ENCODE results near the gene TRIM29. TPM values are rescaled to one million over a fixed set of nuclear protein-coding genes. Genes with fewer than 3 reads are reported as not detected.
A peak's percentile ranks its signal among the peaks of the same experiment; 100 is the strongest.

Gene TRIM29
- total and polyA plus RNA-seq, 3 experiments from 2014 or later, result not detected

DNA sequence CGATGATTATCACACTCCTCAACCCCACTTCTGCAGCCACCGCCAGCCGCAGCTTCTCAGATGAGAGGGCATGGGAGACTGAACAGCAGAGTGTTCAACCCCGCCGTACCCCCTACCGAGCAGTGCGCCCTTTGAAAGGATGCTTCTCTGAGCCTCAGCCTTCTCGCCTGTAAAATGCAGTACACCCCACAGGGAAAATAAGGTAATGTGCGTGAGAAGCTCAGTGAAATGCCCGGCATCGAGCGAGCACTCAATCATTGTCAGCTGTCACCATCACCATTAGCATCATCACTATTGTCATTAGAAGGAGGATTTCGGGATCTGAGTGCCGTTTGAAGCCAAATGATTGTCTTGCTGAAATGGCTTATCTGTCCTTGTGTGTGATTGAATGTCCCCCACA lies 13.6 kb downstream of the TRIM29 start:
- no peaks in the 10 kb centered on the region for H3K4me1 Mint-ChIP-seq
- Histone ChIP-seq H3K9me3 (ENCODE audit: low read length) (no peaks in the 10 kb centered on the region), H3K27me3 (ENCODE audit: insufficient read depth, low read length, poor library complexity, severe bottlenecking) (no peaks in the 10 kb centered on the region), H3K4me3 (ENCODE audit: low read length) (no peak overlapping the region), H3K36me3 (ENCODE audit: insufficient read depth, low read length) (no peaks in the 10 kb centered on the region), H3K27ac (ENCODE audit: low read depth, low read length) (no peak overlapping the region), H3K4me1 (ENCODE audit: insufficient read depth, low read length) (no peaks in the 10 kb centered on the region)
- ChIA-PET POLR2A (no interaction called here), CTCF (no interaction called here)
- no peak overlapping the region for H3K27ac Mint-ChIP-seq
- no peaks in the 10 kb centered on the region for H3K36me3 Mint-ChIP-seq
- peaks cover 0 to 4% of the 10 kb centered on the region in 2 donors for H3K27me3 Mint-ChIP-seq
- H3K9me3 Mint-ChIP-seq, result no peaks in the 10 kb centered on the region
- no peak overlapping the region for H3K4me3 Mint-ChIP-seq
- DNase-seq, result no peak

DNA sequence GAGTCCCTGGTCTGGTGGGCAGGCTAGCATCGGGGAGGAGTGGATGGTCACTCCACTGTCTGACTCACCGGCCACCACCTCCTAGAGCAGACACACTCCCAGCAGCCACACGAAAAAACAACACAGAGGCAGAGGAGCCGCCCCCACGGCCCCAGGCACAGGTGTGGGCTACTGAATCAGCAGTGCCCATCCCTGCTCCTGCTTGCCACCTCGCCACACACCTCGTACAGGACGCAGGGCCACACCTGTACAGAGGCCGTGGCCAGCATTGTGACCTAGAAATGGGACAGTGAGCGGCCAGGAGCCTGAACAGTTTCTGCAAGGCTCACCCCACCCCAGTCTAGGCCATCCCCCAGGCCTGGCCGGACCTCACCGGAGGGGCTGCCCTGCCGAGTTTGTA lies 14.0 kb downstream of the TRIM29 start:
- no peaks in the 10 kb centered on the region for H3K9me3 Mint-ChIP-seq
- H3K27ac Mint-ChIP-seq, result no peak overlapping the region
- Histone ChIP-seq H3K27me3 (ENCODE audit: insufficient read depth, low read length, poor library complexity, severe bottlenecking) (no peaks in the 10 kb centered on the region), H3K36me3 (ENCODE audit: insufficient read depth, low read length) (no peaks in the 10 kb centered on the region), H3K4me3 (ENCODE audit: low read length) (no peak overlapping the region), H3K9me3 (ENCODE audit: low read length) (no peaks in the 10 kb centered on the region), H3K4me1 (ENCODE audit: insufficient read depth, low read length) (no peaks in the 10 kb centered on the region), H3K27ac (ENCODE audit: low read depth, low read length) (no peak overlapping the region)
- no peak overlapping the region for H3K4me3 Mint-ChIP-seq
- DNase-seq, result no peak
- no peaks in the 10 kb centered on the region for H3K36me3 Mint-ChIP-seq
- H3K27me3 Mint-ChIP-seq, result peaks cover 0 to 4% of the 10 kb centered on the region in 2 donors
- ChIA-PET CTCF (no interaction called here), POLR2A (no interaction called here)
- H3K4me1 Mint-ChIP-seq, result no peaks in the 10 kb centered on the region

DNA sequence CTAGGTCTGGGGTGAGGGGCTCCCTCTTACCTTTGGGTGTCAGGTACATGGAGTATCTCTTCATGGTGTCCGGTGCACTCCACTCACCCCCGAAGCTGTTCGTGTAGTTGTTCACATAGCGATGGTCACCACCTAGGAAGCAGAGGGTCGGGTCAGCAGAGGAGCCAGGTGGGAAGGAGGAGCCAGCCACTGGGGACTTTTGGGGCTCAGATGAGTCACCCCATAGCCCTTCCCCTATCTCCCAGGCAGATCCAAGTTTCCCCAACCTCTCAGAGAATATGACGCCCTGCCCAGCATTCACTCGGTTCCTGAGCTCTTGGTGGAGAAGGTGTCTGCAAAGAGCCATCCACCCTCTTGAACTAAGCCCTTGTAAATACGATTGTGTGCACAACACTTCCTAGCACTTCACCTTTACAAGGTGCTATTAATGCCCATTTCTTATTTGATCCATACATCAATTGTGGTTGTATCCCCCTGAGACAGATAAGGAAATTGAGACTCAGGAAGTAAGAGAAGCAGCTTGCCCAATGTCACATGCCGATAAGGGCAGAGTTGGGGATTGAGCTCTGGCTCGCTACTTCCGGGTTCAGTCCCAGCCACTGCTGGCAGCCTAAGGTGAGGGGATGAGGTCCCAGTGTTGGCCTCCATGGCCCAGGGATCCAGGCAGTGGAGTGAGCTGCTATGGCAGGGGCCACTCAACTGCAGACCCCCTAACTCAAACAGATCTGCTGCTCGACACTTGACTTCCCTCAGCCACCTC lies 14.8 kb downstream of the TRIM29 start:
- Histone ChIP-seq H3K4me1 (ENCODE audit: insufficient read depth, low read length) (no peaks in the 10 kb centered on the region), H3K36me3 (ENCODE audit: insufficient read depth, low read length) (no peaks in the 10 kb centered on the region), H3K4me3 (ENCODE audit: low read length) (no peak overlapping the region), H3K27me3 (ENCODE audit: insufficient read depth, low read length, poor library complexity, severe bottlenecking) (no peaks in the 10 kb centered on the region), H3K9me3 (ENCODE audit: low read length) (no peaks in the 10 kb centered on the region), H3K27ac (ENCODE audit: low read depth, low read length) (no peak overlapping the region)
- CTCF ChIA-PET, result no interaction called here
- POLR2A ChIA-PET, result no interaction called here
- no peaks in the 10 kb centered on the region for H3K36me3 Mint-ChIP-seq
- H3K9me3 Mint-ChIP-seq, result no peaks in the 10 kb centered on the region
- no peak overlapping the region for H3K27ac Mint-ChIP-seq
- DNase-seq, result no peak
- H3K4me1 Mint-ChIP-seq, result no peaks in the 10 kb centered on the region
- H3K4me3 Mint-ChIP-seq, result no peak overlapping the region
- peaks cover 0 to 7% of the 10 kb centered on the region in 2 donors for H3K27me3 Mint-ChIP-seq

DNA sequence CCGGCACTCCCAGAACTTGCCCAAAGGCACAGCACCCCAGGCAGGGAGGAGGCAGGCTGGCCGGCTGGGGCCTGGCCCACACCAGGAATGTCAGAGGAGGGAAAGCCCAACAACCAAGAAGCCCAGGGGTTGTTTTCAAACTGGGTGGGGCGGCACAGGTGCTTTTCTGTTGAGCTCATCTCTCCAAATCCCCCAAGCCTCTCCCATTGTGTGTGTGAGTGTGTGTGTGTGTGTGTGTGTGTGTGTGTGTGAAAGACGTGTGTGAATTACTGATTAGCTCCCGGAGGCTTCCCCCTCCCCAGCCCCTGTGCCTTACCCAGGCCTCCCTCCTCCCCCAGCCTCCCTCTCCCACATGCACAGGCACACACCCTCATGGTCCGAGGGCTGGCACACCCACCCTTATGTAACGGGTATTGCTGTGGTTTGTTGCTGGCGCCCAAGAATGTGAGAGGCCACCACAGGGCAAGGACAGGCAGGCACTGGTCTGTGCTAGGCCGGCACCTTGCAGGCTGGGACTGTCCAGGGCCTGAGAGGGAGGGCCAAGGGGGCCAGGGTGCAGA lies 15.9 kb downstream of the TRIM29 start:
- ChIA-PET CTCF (no interaction called here), POLR2A (no interaction called here)
- H3K9me3 ChIP-seq (ENCODE audit: low read length), result no peaks in the 10 kb centered on the region
- no peaks in the 10 kb centered on the region for H3K9me3 Mint-ChIP-seq
- no peaks in the 10 kb centered on the region for H3K4me1 Mint-ChIP-seq
- H3K36me3 ChIP-seq (ENCODE audit: insufficient read depth, low read length), result no peaks in the 10 kb centered on the region
- H3K27me3 Mint-ChIP-seq, result peaks cover 0 to 7% of the 10 kb centered on the region in 2 donors
- DNase-seq, result no peak
- H3K4me3 ChIP-seq (ENCODE audit: low read length), result no peak overlapping the region
- H3K4me3 Mint-ChIP-seq, result no peak overlapping the region
- no peaks in the 10 kb centered on the region for H3K36me3 Mint-ChIP-seq
- H3K27me3 ChIP-seq (ENCODE audit: insufficient read depth, low read length, poor library complexity, severe bottlenecking), result no peaks in the 10 kb centered on the region
- H3K27ac Mint-ChIP-seq, result no peak overlapping the region
- H3K27ac ChIP-seq (ENCODE audit: low read depth, low read length), result no peak overlapping the region
- H3K4me1 ChIP-seq (ENCODE audit: insufficient read depth, low read length), result no peaks in the 10 kb centered on the region

DNA sequence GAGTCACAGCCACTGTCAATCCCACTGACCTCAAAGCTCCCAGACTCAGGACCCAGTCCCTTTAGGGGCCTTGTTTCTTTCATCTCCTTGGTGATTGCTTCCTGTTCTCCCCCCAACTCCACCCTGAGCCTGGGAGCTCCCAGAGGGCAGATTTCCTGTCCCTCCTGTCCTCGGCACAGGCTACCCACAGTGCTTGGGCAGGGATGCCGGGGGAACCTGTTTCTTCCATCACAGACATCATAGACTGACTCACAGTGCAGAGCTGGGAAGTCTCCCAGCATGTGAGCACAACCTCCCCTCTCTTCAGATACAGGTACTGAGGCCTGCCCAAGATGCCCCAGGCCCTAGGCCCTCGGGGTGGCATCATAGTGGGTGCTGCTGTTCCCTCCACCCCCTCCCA lies 16.6 kb downstream of the TRIM29 start:
- Mint-ChIP-seq H3K4me3 (no peak overlapping the region), H3K9me3 (no peaks in the 10 kb centered on the region), H3K27ac (no peak overlapping the region), H3K36me3 (no peaks in the 10 kb centered on the region), H3K27me3 (peaks cover 3 to 7% of the 10 kb centered on the region in 2 donors), H3K4me1 (no peaks in the 10 kb centered on the region)
- DNase-seq, result no peak
- CTCF ChIA-PET, result no interaction called here
- Histone ChIP-seq H3K4me3 (ENCODE audit: low read length) (no peak overlapping the region), H3K27me3 (ENCODE audit: insufficient read depth, low read length, poor library complexity, severe bottlenecking) (no peaks in the 10 kb centered on the region), H3K36me3 (ENCODE audit: insufficient read depth, low read length) (no peaks in the 10 kb centered on the region), H3K27ac (ENCODE audit: low read depth, low read length) (no peak overlapping the region), H3K9me3 (ENCODE audit: low read length) (no peaks in the 10 kb centered on the region), H3K4me1 (ENCODE audit: insufficient read depth, low read length) (no peaks in the 10 kb centered on the region)
- POLR2A ChIA-PET, result no interaction called here

DNA sequence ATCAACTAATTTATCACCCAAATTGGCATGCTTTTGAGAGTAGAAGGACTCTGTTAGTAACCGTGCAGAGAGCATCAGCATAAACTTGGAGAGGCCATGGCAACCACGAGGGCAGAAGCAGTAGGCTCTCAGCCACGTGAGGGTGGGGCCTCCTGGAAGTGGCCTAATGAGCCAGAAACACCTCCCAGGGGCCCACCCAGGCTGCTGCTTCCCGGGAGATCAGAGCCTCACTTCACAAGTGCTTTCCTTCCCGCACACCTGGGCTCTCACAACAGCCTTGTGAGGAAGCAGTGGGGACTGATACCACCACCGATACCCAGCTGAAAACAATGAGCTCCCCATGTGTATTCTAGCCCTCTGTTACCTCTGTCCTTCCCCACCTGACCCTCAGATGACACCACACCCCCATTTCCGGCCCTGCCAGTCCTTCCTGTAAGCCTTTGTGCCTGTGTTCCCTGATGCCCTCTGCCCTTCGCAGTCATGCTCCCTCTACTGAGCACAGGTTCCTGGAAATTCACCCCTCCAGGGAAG lies 17.0 kb downstream of the TRIM29 start:
- H3K9me3 Mint-ChIP-seq, result no peaks in the 10 kb centered on the region
- H3K27ac Mint-ChIP-seq, result no peak overlapping the region
- CTCF ChIA-PET, result no interaction called here

DNA sequence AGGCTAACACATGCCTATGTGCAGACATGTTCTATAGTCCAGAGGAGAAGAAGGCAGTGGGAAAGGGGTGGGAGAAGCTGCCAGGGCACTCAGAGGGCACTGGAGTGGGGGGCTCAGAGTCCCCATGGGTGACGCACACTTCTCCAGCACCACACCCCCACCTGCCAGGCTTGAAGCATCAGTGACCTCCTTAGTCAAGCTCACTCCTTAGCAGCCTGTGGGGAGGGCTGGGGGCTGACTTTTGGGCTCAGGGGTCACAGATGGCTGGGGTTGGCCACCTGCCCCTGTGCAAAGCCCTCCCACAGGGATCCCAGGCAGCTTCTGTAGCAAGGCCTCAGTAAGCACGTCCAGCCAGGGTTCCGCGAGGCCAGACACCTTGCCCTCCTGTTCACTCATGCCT lies 18.8 kb downstream of the TRIM29 start:
- Histone ChIP-seq H3K4me1 (ENCODE audit: insufficient read depth, low read length) (no peaks in the 10 kb centered on the region), H3K36me3 (ENCODE audit: insufficient read depth, low read length) (no peaks in the 10 kb centered on the region), H3K27me3 (ENCODE audit: insufficient read depth, low read length, poor library complexity, severe bottlenecking) (no peaks in the 10 kb centered on the region), H3K4me3 (ENCODE audit: low read length) (no peak overlapping the region), H3K27ac (ENCODE audit: low read depth, low read length) (no peak overlapping the region), H3K9me3 (ENCODE audit: low read length) (no peaks in the 10 kb centered on the region)
- Mint-ChIP-seq H3K27me3 (peaks cover 6 to 9% of the 10 kb centered on the region in 2 donors), H3K4me3 (no peak overlapping the region), H3K4me1 (no peaks in the 10 kb centered on the region), H3K9me3 (no peaks in the 10 kb centered on the region), H3K27ac (no peak overlapping the region), H3K36me3 (no peaks in the 10 kb centered on the region)
- DNase-seq, result no peak
- CTCF ChIA-PET, result no interaction called here
- POLR2A ChIA-PET, result no interaction called here

More for the DNA sequence above, 17.0 kb downstream of the TRIM29 start:
- Histone ChIP-seq H3K9me3 (ENCODE audit: low read length) (no peaks in the 10 kb centered on the region), H3K27me3 (ENCODE audit: insufficient read depth, low read length, poor library complexity, severe bottlenecking) (no peaks in the 10 kb centered on the region), H3K4me1 (ENCODE audit: insufficient read depth, low read length) (no peaks in the 10 kb centered on the region), H3K4me3 (ENCODE audit: low read length) (no peak overlapping the region), H3K36me3 (ENCODE audit: insufficient read depth, low read length) (no peaks in the 10 kb centered on the region), H3K27ac (ENCODE audit: low read depth, low read length) (no peak overlapping the region)
- POLR2A ChIA-PET, result no interaction called here
- no peaks in the 10 kb centered on the region for H3K36me3 Mint-ChIP-seq
- DNase-seq, result no peak
- no peak overlapping the region for H3K4me3 Mint-ChIP-seq
- no peaks in the 10 kb centered on the region for H3K4me1 Mint-ChIP-seq
- peaks cover 3 to 7% of the 10 kb centered on the region in 2 donors for H3K27me3 Mint-ChIP-seq

DNA sequence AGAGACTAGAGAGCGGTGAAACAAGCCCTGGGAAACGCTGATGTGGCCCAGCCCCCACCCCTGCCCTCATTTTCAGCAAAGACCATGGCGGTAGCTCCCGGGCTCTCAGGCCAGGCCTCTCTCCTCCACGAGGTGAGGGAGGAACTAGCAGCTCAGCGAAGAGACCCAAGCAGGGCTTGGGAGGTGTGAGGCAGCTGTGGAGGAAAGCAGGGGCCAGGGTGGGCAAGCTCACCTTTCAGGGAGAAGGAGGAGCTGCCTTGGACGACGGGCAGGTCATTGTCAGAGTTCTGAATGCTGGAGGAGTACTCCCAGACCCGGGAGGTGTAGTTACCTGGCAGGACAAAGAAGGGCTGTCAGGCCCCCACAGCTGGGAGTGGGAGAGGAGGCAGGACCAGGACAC lies 19.9 kb downstream of the TRIM29 start:
- CTCF ChIA-PET, result interaction anchor here (0.9 kb wide), 1 partner anchor 10 kb away, joined by 3 read pairs; no protein-coding TSS in a partner anchor
- H3K27ac Mint-ChIP-seq, result peak overlapping the region in 1 of 8 donors; percentile 61
- DNase-seq, result no peak

More for the DNA sequence above, 19.9 kb downstream of the TRIM29 start:
- Histone ChIP-seq H3K9me3 (ENCODE audit: low read length) (no peaks in the 10 kb centered on the region), H3K27me3 (ENCODE audit: insufficient read depth, low read length, poor library complexity, severe bottlenecking) (no peaks in the 10 kb centered on the region), H3K4me1 (ENCODE audit: insufficient read depth, low read length) (no peaks in the 10 kb centered on the region), H3K4me3 (ENCODE audit: low read length) (no peak overlapping the region), H3K36me3 (ENCODE audit: insufficient read depth, low read length) (no peaks in the 10 kb centered on the region), H3K27ac (ENCODE audit: low read depth, low read length) (no peak overlapping the region)
- H3K36me3 Mint-ChIP-seq, result no peaks in the 10 kb centered on the region
- POLR2A ChIA-PET, result no interaction called here
- H3K9me3 Mint-ChIP-seq, result no peaks in the 10 kb centered on the region
- peaks cover 6 to 9% of the 10 kb centered on the region in 2 donors for H3K27me3 Mint-ChIP-seq
- H3K4me1 Mint-ChIP-seq, result no peaks in the 10 kb centered on the region
- H3K4me3 Mint-ChIP-seq, result no peak overlapping the region

All from CD8-positive, alpha-beta memory T cell (primary cell).